Measurements from ENCODE around the gene ELAVL2.

ELAVL2 gene

DNA sequence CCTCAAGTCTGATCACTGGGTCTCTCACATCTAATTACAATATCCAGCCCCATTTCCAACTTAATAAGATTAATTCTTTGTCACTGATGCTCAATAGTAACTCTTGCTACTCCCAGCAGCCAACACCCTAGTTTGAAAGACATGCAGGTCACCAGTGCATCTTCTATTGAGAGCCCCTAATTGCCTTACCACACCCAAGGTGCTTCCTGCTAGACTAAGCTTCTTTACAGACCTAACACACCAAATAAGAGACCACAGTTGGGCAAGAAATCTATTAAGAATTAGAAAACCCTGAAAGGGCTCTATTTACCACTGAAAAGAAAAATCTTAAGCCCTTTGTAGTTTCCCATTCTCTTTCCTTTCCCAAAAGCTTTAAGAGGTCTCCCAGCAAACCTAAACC lies 26.5 kb downstream of the ELAVL2 start (continued):
- TF ChIP-seq, protein P1, sequence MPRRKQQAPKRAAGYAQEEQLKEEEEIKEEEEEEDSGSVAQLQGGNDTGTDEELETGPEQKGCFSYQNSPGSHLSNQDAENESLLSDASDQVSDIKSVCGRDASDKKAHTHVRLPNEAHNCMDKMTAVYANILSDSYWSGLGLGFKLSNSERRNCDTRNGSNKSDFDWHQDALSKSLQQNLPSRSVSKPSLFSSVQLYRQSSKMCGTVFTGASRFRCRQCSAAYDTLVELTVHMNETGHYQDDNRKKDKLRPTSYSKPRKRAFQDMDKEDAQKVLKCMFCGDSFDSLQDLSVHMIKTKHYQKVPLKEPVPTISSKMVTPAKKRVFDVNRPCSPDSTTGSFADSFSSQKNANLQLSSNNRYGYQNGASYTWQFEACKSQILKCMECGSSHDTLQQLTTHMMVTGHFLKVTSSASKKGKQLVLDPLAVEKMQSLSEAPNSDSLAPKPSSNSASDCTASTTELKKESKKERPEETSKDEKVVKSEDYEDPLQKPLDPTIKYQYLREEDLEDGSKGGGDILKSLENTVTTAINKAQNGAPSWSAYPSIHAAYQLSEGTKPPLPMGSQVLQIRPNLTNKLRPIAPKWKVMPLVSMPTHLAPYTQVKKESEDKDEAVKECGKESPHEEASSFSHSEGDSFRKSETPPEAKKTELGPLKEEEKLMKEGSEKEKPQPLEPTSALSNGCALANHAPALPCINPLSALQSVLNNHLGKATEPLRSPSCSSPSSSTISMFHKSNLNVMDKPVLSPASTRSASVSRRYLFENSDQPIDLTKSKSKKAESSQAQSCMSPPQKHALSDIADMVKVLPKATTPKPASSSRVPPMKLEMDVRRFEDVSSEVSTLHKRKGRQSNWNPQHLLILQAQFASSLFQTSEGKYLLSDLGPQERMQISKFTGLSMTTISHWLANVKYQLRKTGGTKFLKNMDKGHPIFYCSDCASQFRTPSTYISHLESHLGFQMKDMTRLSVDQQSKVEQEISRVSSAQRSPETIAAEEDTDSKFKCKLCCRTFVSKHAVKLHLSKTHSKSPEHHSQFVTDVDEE (CRISPR knock-in tag; IDR thresholded peaks at IDR 0.05): no peak
- TF ChIP-seq ISL1 (CRISPR knock-in tag; IDR thresholded peaks at IDR 0.05): no peak
- TF ChIP-seq POU6F1 (CRISPR knock-in tag; IDR thresholded peaks at IDR 0.05; ENCODE audit: borderline replicate concordance, low read depth): no peak
- no peak for TF ChIP-seq OSR1 (CRISPR knock-in tag; IDR thresholded peaks at IDR 0.05)
- no peak for TF ChIP-seq ZNF565 (CRISPR knock-in tag; conservative IDR thresholded peaks at IDR 0.05; ENCODE audit: low read depth)

GRCh38 chr9:23798325-23798724 lies 27.7 kb downstream of the ELAVL2 start:
- ATAC-seq: no peak
- TF ChIP-seq POU6F1 (CRISPR knock-in tag; IDR thresholded peaks at IDR 0.05; ENCODE audit: borderline replicate concordance, low read depth): no peak
- no peak for TF ChIP-seq ZC3H10 (CRISPR knock-in tag; IDR thresholded peaks at IDR 0.05)
- TF ChIP-seq SNAI2 (CRISPR knock-in tag; IDR thresholded peaks at IDR 0.05): no peak
- TF ChIP-seq PPARA (CRISPR knock-in tag; IDR thresholded peaks at IDR 0.05; ENCODE audit: borderline replicate concordance): no peak
- no peak for TF ChIP-seq GLIS3 (CRISPR knock-in tag; IDR thresholded peaks at IDR 0.05)
- TF ChIP-seq CSDC2 (CRISPR knock-in tag; IDR thresholded peaks at IDR 0.05): no peak
- TF ChIP-seq ZFP3 (CRISPR knock-in tag; IDR thresholded peaks at IDR 0.05): no peak
- no peak for TF ChIP-seq ZNF70 (CRISPR knock-in tag; IDR thresholded peaks at IDR 0.05)

DNA sequence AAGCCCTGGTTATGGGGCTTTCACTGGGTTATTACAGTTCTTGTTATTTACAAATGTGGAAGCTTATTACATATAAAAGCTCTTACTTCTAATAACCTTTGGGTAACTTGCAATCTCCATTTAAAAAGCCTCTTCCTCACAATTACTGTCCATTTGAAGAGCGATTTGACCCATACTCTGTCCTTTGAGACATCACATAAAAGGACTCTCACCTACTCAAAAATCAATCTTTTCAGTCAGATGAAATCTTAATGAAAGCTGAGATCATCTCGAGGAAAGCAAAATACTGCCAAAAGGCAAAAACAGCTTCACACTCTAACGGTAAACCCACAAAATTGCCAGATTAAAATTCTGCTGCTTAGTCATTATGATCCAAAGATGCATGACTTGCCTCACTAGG lies 29.8 kb downstream of the ELAVL2 start:
- ATAC-seq: no peak
- no peak for TF ChIP-seq OSR1 (CRISPR knock-in tag; IDR thresholded peaks at IDR 0.05)

DNA sequence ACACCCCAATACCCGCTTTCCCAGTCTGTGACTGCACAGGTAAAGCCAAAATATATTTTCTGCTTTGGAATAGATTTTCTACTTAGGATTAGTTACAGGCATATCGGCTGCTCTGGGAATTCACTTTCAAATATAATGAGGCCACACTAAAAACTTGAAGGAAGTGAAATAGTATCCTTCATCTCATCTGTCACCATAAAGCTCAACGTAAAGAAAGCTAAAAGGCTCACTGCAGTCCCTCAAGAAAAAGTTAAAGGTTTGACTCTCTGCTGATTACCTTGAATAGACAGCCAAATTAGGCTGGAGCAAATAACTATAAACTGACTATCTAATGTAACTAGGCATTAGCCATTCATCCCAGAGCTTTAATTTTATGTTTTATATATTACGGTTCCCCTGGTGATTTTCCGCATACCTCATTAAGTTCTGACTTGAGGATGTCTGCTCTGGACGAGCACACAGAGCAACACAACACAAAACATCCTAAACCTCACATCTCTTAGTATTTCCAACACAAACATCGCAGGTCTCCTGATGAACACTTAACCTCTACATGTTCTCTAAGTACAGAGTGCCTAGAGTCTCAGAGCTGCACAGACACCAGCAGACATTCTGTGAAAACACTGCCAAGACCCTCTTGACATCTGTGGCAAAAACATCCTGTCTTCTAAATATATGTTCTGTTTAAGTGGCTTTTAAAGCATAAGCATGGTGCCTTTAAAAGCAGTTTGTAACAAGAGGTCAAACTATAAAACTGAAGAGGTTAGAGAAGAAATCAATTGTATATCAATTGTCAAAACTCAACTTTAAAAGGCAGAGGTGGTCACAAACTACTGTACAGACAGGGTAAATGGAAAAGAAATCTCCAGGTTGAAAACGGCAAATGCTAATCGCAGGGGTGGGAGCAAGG lies 35.4 kb downstream of the ELAVL2 start:
- TF ChIP-seq ESRRG (CRISPR knock-in tag; IDR thresholded peaks at IDR 0.05): no peak
- TF ChIP-seq, protein P1 (CRISPR knock-in tag; IDR thresholded peaks at IDR 0.05): no peak
- no peak for ATAC-seq

- ATAC-seq: no peak
These were observed 36.3 kb downstream of the ELAVL2 start for GRCh38 chr9:23789529-23790254.

More at GRCh38 chr9:23789529-23790254, 36.3 kb downstream of the ELAVL2 start:
- TF ChIP-seq BACH2 (CRISPR knock-in tag; IDR thresholded peaks at IDR 0.05; ENCODE audit: borderline replicate concordance) (no peak), SNAI2 (CRISPR knock-in tag; IDR thresholded peaks at IDR 0.05) (no peak), PPARA (CRISPR knock-in tag; IDR thresholded peaks at IDR 0.05; ENCODE audit: borderline replicate concordance) (no peak), ZNF565 (CRISPR knock-in tag; conservative IDR thresholded peaks at IDR 0.05; ENCODE audit: low read depth) (no peak), ZNF8 (CRISPR knock-in tag; IDR thresholded peaks at IDR 0.05) (no peak), ZFP3 (CRISPR knock-in tag; IDR thresholded peaks at IDR 0.05) (no peak), CSDC2 (CRISPR knock-in tag; IDR thresholded peaks at IDR 0.05) (no peak), OSR1 (CRISPR knock-in tag; IDR thresholded peaks at IDR 0.05) (no peak), TOX (CRISPR knock-in tag; IDR thresholded peaks at IDR 0.05; ENCODE audit: borderline replicate concordance) (no peak), ESRRG (CRISPR knock-in tag; IDR thresholded peaks at IDR 0.05) (no peak), ZC3H10 (CRISPR knock-in tag; IDR thresholded peaks at IDR 0.05) (no peak)
- TF ChIP-seq, protein P2, sequence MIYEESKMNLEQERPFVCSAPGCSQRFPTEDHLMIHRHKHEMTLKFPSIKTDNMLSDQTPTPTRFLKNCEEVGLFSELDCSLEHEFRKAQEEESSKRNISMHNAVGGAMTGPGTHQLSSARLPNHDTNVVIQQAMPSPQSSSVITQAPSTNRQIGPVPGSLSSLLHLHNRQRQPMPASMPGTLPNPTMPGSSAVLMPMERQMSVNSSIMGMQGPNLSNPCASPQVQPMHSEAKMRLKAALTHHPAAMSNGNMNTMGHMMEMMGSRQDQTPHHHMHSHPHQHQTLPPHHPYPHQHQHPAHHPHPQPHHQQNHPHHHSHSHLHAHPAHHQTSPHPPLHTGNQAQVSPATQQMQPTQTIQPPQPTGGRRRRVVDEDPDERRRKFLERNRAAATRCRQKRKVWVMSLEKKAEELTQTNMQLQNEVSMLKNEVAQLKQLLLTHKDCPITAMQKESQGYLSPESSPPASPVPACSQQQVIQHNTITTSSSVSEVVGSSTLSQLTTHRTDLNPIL (CRISPR knock-in tag; IDR thresholded peaks at IDR 0.05; ENCODE audit: low read depth): no peak
- TF ChIP-seq, protein P1 (CRISPR knock-in tag; IDR thresholded peaks at IDR 0.05): no peak
